Skeletal muscle tissue (tissue), 4 donors: ENCODE measurements around the gene KRTAP10-4. TPM values are rescaled to one million over a fixed set of nuclear protein-coding genes. Genes with fewer than 3 reads are reported as not detected.

Source experiments
- H3K27ac ChIP-seq: one replicate; pipeline ENCODE4 v1.7.0; 2013; ENCODE audit warnings: mild to moderate bottlenecking, low read depth, low read length, inconsistent platforms
- H3K27me3 ChIP-seq, 3 donors: one replicate each; pipeline ENCODE4 v1.7.0; 2013; ENCODE audit warnings: low read length in 3 of 3; ENCODE audit not compliant: control insufficient read depth in 3 of 3, insufficient read depth in 3 of 3
- H3K36me3 ChIP-seq, 3 donors: one replicate each; pipeline ENCODE4 v1.7.0; 2013; ENCODE audit warnings: low read length in 3 of 3; ENCODE audit not compliant: control insufficient read depth in 3 of 3, insufficient read depth in 3 of 3
- H3K4me1 ChIP-seq, 3 donors: one replicate each; pipeline ENCODE4 v1.7.0; 2013; ENCODE audit warnings: low read length in 3 of 3, mild to moderate bottlenecking in 3 of 3; ENCODE audit not compliant: control insufficient read depth in 3 of 3, insufficient read depth in 3 of 3
- H3K4me3 ChIP-seq, 3 donors: one replicate each; pipeline ENCODE4 v1.7.0; 2013; ENCODE audit warnings: low read length in 3 of 3
- H3K9ac ChIP-seq, 3 donors: one replicate each; pipeline ENCODE4 v1.7.0; 2013; ENCODE audit warnings: low read length in 3 of 3, mild to moderate bottlenecking in 3 of 3, moderate library complexity in 2 of 3, low read depth in 1 of 3
- H3K9me3 ChIP-seq, 3 donors: one replicate each; pipeline ENCODE4 v1.7.0; 2013; ENCODE audit warnings: low read length in 3 of 3; ENCODE audit not compliant: control insufficient read depth in 3 of 3
- total RNA-seq: library from RNA; depleted of rRNA; stranded (reverse); fragments of >200 nt; gene quantifications from one replicate; pipeline ENCODE4 v1.2.3, GENCODE V29; 2014
- donor health status: Osteomylitis.

The KRTAP10-4 gene
- total RNA-seq, 1 donor from 2014 or later: not detected

- Histone ChIP-seq H3K27me3 (peaks cover 18 to 56% (median 52%) of the 10 kb centered on the region in 3 donors), H3K4me3 (no peak overlapping the region), H3K27ac (no peak overlapping the region), H3K9me3 (peaks cover 0 to 4% (median 0%) of the 10 kb centered on the region in 3 donors), H3K9ac (no peak overlapping the region), H3K4me1 (no peaks in the 10 kb centered on the region), H3K36me3 (no peaks in the 10 kb centered on the region)
Observed at GRCh38 chr21:44569861-44570517, 3.5 kb upstream of the KRTAP10-4 start.

- H3K4me1 ChIP-seq: no peaks in the 10 kb centered on the region
- H3K9me3 ChIP-seq: peaks cover 0 to 4% (median 0%) of the 10 kb centered on the region in 3 donors
- peaks cover 18 to 63% (median 58%) of the 10 kb centered on the region in 3 donors for H3K27me3 ChIP-seq
- no peak overlapping the region for H3K4me3 ChIP-seq
- no peak overlapping the region for H3K9ac ChIP-seq
- H3K27ac ChIP-seq: no peak overlapping the region
- H3K36me3 ChIP-seq: no peaks in the 10 kb centered on the region
Observed at GRCh38 chr21:44571296-44571695, 2.2 kb upstream of the KRTAP10-4 start.

- Histone ChIP-seq H3K27me3 (peaks cover 18 to 63% (median 58%) of the 10 kb centered on the region in 3 donors), H3K4me1 (no peaks in the 10 kb centered on the region), H3K9ac (no peak overlapping the region), H3K4me3 (no peak overlapping the region), H3K9me3 (peaks cover 0 to 4% (median 0%) of the 10 kb centered on the region in 3 donors), H3K27ac (no peak overlapping the region), H3K36me3 (no peaks in the 10 kb centered on the region)
Observed at GRCh38 chr21:44571844-44572782, 1.4 kb upstream of the KRTAP10-4 start.

- Histone ChIP-seq H3K27me3 (peaks cover 14 to 61% (median 58%) of the 10 kb centered on the region in 3 donors), H3K27ac (no peak overlapping the region), H3K36me3 (no peaks in the 10 kb centered on the region), H3K9me3 (peaks cover 0 to 7% (median 0%) of the 10 kb centered on the region in 3 donors), H3K4me3 (no peak overlapping the region), H3K4me1 (no peaks in the 10 kb centered on the region), H3K9ac (no peak overlapping the region)
Observed at GRCh38 chr21:44572959-44573583, 458 bp upstream of the KRTAP10-4 start.

- Histone ChIP-seq H3K36me3 (no peaks in the 10 kb centered on the region), H3K9ac (no peak overlapping the region), H3K4me3 (no peak overlapping the region), H3K27ac (no peak overlapping the region), H3K9me3 (peaks cover 0 to 7% (median 0%) of the 10 kb centered on the region in 3 donors), H3K4me1 (no peaks in the 10 kb centered on the region), H3K27me3 (peaks cover 15 to 57% (median 48%) of the 10 kb centered on the region in 3 donors)
Observed at GRCh38 chr21:44574457-44575306, 1.2 kb downstream of the KRTAP10-4 start.

- H3K27ac ChIP-seq: no peak overlapping the region
- no peak overlapping the region for H3K4me3 ChIP-seq
- H3K4me1 ChIP-seq: no peaks in the 10 kb centered on the region
- no peaks in the 10 kb centered on the region for H3K36me3 ChIP-seq
- H3K27me3 ChIP-seq: peaks cover 9 to 54% (median 42%) of the 10 kb centered on the region in 3 donors
- peaks cover 0 to 7% (median 0%) of the 10 kb centered on the region in 3 donors for H3K9me3 ChIP-seq
- H3K9ac ChIP-seq: no peak overlapping the region
Observed at GRCh38 chr21:44575307-44576024, 1.9 kb downstream of the KRTAP10-4 start.

GRCh38 chr21:44576025-44576420 lies 2.5 kb downstream of the KRTAP10-4 start:
- H3K4me3 ChIP-seq: no peak overlapping the region
- peaks cover 0 to 8% (median 2%) of the 10 kb centered on the region in 3 donors for H3K9me3 ChIP-seq
- H3K27ac ChIP-seq: no peak overlapping the region
- H3K27me3 ChIP-seq: peaks cover 8 to 52% (median 42%) of the 10 kb centered on the region in 3 donors
- H3K4me1 ChIP-seq: no peaks in the 10 kb centered on the region
- no peaks in the 10 kb centered on the region for H3K36me3 ChIP-seq
- no peak overlapping the region for H3K9ac ChIP-seq

- H3K27ac ChIP-seq: no peak overlapping the region
- H3K36me3 ChIP-seq: no peaks in the 10 kb centered on the region
- H3K4me1 ChIP-seq: no peaks in the 10 kb centered on the region
- H3K4me3 ChIP-seq: no peak overlapping the region
- peaks cover 10 to 35% (median 30%) of the 10 kb centered on the region in 3 donors for H3K27me3 ChIP-seq
- peaks cover 1 to 8% (median 6%) of the 10 kb centered on the region in 3 donors for H3K9me3 ChIP-seq
- no peak overlapping the region for H3K9ac ChIP-seq
Observed at GRCh38 chr21:44578371-44579055, 5.0 kb downstream of the KRTAP10-4 start.
